K562 (cell line): ENCODE results near the gene PUSL1. TPM values are rescaled to one million over a fixed set of nuclear protein-coding genes. Genes with fewer than 3 reads are reported as not detected.
A peak's percentile ranks its signal among the peaks of the same experiment; 100 is the strongest.

Experiments used
- BCOR ChIP-seq: fragments of 450-650 bp; IDR thresholded peaks from 2 replicates; pipeline ENCODE4 v1.6.1; 2016
- CBFA2T2 ChIP-seq: fragments of 450-650 bp; conservative IDR thresholded peaks from 2 replicates; pipeline ENCODE4 v1.6.1; 2017; ENCODE audit warnings: mild to moderate bottlenecking
- CBX8 ChIP-seq: fragments of 200-600 bp; sonication (generic); IDR thresholded peaks from 2 replicates; pipeline ENCODE4 v1.6.1; 2012; ENCODE audit warnings: borderline replicate concordance, mixed run types, low read depth, mild to moderate bottlenecking, moderate library complexity, mixed read lengths, low read length, control low read depth, inconsistent platforms; ENCODE audit not compliant: poor library complexity, severe bottlenecking; ENCODE audit errors: extremely low read depth
- EGR1 ChIP-seq: fragments of 450-650 bp; conservative IDR thresholded peaks from 2 replicates; pipeline ENCODE4 v1.6.1; 2017; ENCODE audit warnings: mild to moderate bottlenecking
- EZH2 ChIP-seq: IDR thresholded peaks from 2 replicates; pipeline ENCODE4 v1.6.1; 2012; ENCODE audit warnings: low read depth, mild to moderate bottlenecking, inconsistent platforms, low read length, borderline replicate concordance
- FOS ChIP-seq: IDR thresholded peaks from 3 replicates; pipeline ENCODE4 v1.6.1; 2011; ENCODE audit not compliant: insufficient read length; ENCODE audit errors: extremely low read depth
- GABPA ChIP-seq: fragments of 200-800 bp; sonication (Bioruptor generic); conservative IDR thresholded peaks from 2 replicates; pipeline ENCODE4 v1.6.1; 2016; ENCODE audit warnings: low read depth, missing genetic modification characterization, missing compliant biosample characterization
- PML ChIP-seq: IDR thresholded peaks from 2 replicates; pipeline ENCODE4 v1.6.1; 2012; ENCODE audit warnings: low read length, inconsistent platforms
- POLR2AphosphoS2 ChIP-seq: IDR thresholded peaks from 2 replicates; pipeline ENCODE4 v1.6.1; 2012; ENCODE audit warnings: low read length, improper control_type of control experiment
- TFE3 ChIP-seq: fragments of 450-650 bp; formaldehyde crosslinking; IDR thresholded peaks from 2 replicates; pipeline ENCODE4 v1.4.0; 2020; ENCODE audit warnings: mild to moderate bottlenecking, mixed read lengths
- ZBTB8A ChIP-seq: fragments of 450-650 bp; IDR thresholded peaks from 2 replicates; pipeline ENCODE4 v1.6.1; 2018; ENCODE audit warnings: mild to moderate bottlenecking, moderate library complexity; ENCODE audit not compliant: partially characterized antibody
- ZNF436 ChIP-seq: fragments of 250-450, 450-650 bp; sonication (Bioruptor Pico); formaldehyde crosslinking; IDR thresholded peaks from 2 replicates; pipeline ENCODE4 v1.7.0; 2020; ENCODE audit warnings: mild to moderate bottlenecking
- ZNF609 ChIP-seq: sonication (generic); formaldehyde crosslinking; IDR thresholded peaks from 2 replicates; pipeline ENCODE4 v1.8.1; 2023; ENCODE audit warnings: missing genetic modification reagents, mild to moderate bottlenecking, borderline replicate concordance
- ZNF830 ChIP-seq: fragments of 250-450 bp; sonication (Bioruptor Pico); IDR thresholded peaks from 2 replicates; pipeline ENCODE4 v1.5.0; 2021; ENCODE audit warnings: mild to moderate bottlenecking
- polyA plus RNA-seq, 8 experiments: library from polyadenylated mRNA; depleted of rRNA in 4 of 8; stranded (reverse) in 5 of 8; unstranded in 3 of 8; fragments of >200 nt; fragmentation: Nextera tagmentation in 2 of 8; fragmentation: Illumina TruSeq in 1 of 8; extraction: Ambion mirVana in 2 of 8; extraction: Trizol in 1 of 8; gene quantifications; 2 replicates each; pipeline versions ENCODE4 v1.2.1 to v1.2.3, GENCODE V29; 2011 to 2014; ENCODE audit warnings: inconsistent platforms in 1 of 8, missing spikeins in 1 of 8
- total RNA-seq, 7 experiments: library from RNA; depleted of rRNA in 6 of 7; stranded (reverse); fragments of >200 nt in 6 of 7; fragmentation: Illumina TruSeq in 2 of 7; extraction: Trizol in 2 of 7; gene quantifications; 2 replicates each; pipeline versions ENCODE4 v1.2.1 to v1.2.3, GENCODE V29; 2011 to 2021; ENCODE audit warnings: low replicate concordance in 1 of 7
- TF ChIP-seq, protein P1 (sequence below): fragments of 250-450 bp; sonication (Bioruptor Pico); IDR thresholded peaks from 2 replicates; pipeline ENCODE4 v1.5.1; 2021; ENCODE audit warnings: mild to moderate bottlenecking
- TF ChIP-seq, protein P2 (sequence below), 2 experiments: IDR thresholded peaks; 2 replicates each; pipeline ENCODE4 v1.6.1; 2012; ENCODE audit warnings: improper control_type of control experiment in 2 of 2, low read depth in 2 of 2, low read length in 2 of 2, borderline replicate concordance in 1 of 2

Gene PUSL1
- total and polyA plus RNA-seq, 9 of the 15 experiments (the other 6 are each of a cell fraction or from before 2014, with no cell fraction given): 0.62 to 86.9 (median 13.6) TPM

GRCh38 chr1:1309251-1310108 is 1.1 kb downstream of the PUSL1 start (continued):
- peak; percentile 63 for TF ChIP-seq TFE3 (CRISPR knock-in tag)
- TF ChIP-seq, protein P1, sequence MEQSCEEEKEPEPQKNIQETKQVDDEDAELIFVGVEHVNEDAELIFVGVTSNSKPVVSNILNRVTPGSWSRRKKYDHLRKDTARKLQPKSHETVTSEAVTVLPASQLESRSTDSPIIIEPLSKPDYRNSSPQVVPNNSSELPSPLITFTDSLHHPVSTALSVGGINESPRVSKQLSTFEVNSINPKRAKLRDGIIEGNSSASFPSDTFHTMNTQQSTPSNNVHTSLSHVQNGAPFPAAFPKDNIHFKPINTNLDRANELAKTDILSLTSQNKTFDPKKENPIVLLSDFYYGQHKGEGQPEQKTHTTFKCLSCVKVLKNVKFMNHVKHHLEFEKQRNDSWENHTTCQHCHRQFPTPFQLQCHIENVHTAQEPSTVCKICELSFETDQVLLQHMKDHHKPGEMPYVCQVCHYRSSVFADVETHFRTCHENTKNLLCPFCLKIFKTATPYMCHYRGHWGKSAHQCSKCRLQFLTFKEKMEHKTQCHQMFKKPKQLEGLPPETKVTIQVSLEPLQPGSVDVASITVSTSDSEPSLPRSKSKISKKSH (CRISPR knock-in tag): no peak
- no peak for TF ChIP-seq FOS
- no peak for TF ChIP-seq ZNF830
- TF ChIP-seq EGR1: peak; percentile 36; the same call in 1 of the 2 replicates
- TF ChIP-seq CBX8: no peak
- TF ChIP-seq BCOR: no peak
- peak; percentile 83; the same call in 1 of the 2 replicates for TF ChIP-seq ZNF609
- no peak for TF ChIP-seq GABPA (tag)
- TF ChIP-seq ZNF436 (CRISPR knock-in tag): no peak
- no peak for TF ChIP-seq EZH2
- TF ChIP-seq POLR2AphosphoS2: peak; percentile 81; the same call in 1 of the 2 replicates
- no peak for TF ChIP-seq PML
- TF ChIP-seq CBFA2T2: peak; percentile 43
- TF ChIP-seq, protein P2, sequence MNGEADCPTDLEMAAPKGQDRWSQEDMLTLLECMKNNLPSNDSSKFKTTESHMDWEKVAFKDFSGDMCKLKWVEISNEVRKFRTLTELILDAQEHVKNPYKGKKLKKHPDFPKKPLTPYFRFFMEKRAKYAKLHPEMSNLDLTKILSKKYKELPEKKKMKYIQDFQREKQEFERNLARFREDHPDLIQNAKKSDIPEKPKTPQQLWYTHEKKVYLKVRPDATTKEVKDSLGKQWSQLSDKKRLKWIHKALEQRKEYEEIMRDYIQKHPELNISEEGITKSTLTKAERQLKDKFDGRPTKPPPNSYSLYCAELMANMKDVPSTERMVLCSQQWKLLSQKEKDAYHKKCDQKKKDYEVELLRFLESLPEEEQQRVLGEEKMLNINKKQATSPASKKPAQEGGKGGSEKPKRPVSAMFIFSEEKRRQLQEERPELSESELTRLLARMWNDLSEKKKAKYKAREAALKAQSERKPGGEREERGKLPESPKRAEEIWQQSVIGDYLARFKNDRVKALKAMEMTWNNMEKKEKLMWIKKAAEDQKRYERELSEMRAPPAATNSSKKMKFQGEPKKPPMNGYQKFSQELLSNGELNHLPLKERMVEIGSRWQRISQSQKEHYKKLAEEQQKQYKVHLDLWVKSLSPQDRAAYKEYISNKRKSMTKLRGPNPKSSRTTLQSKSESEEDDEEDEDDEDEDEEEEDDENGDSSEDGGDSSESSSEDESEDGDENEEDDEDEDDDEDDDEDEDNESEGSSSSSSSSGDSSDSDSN (IDR thresholded peaks at IDR 0.05; ENCODE audit: borderline replicate concordance in 1 of 2, low read depth in 2 of 2, low read length in 2 of 2): 0 out of 4 replicates have a peak, but pooled peaks of 1 of the 2 experiments have one; percentile 60
- no peak for TF ChIP-seq ZBTB8A
